ENCODE measurements around the gene HMGCR.

- TF ChIP-seq CTCF (IDR thresholded peaks at IDR 0.05) (no peak), POLR2A (IDR thresholded peaks at IDR 0.05) (no peak)
Observed at GRCh38 chr5:75367401-75367800, 30.4 kb downstream of the HMGCR start.
